Left hindlimb (tissue), 1 donor: Measurements from ENCODE around the gene FXYD7.
"Not testable (repeated sequence)": the region's sequence is repeated elsewhere in the genome, so short reads cannot be mapped to it uniquely, and the experiment has no call there.

Source experiments
- DNase-seq: peaks from one replicate; pipeline ENCODE4 v3.0.0-alpha.2; 2018

The FXYD7 gene

GRCh38 chr19:35146746-35147459 is 3.8 kb downstream of the FXYD7 start:
- DNase-seq: no peak

- DNase-seq: no peak
These were observed 6.4 kb downstream of the FXYD7 start for GRCh38 chr19:35149463-35149862.

- no peak for DNase-seq
These were observed 7.4 kb downstream of the FXYD7 start for GRCh38 chr19:35150445-35150844.

- no peak for DNase-seq
These were observed 8.4 kb downstream of the FXYD7 start for GRCh38 chr19:35151273-35152065.

- not testable (repeated sequence) for DNase-seq
These were observed 10.1 kb downstream of the FXYD7 start for GRCh38 chr19:35153129-35153522.

- DNase-seq: no peak
These were observed 10.9 kb downstream of the FXYD7 start for GRCh38 chr19:35153701-35154524.

- DNase-seq: no peak
These were observed 11.7 kb downstream of the FXYD7 start, which contains the start of gene FXYD5 for GRCh38 chr19:35154525-35155406. Gene FXYD5, plus strand, starts transcription at chr19:35154735. Its CDS starts 816 bp downstream, at chr19:35155551.

- DNase-seq: no peak
These were observed 12.4 kb downstream of the FXYD7 start for GRCh38 chr19:35155441-35155840.

- DNase-seq: no peak
These were observed 13.1 kb downstream of the FXYD7 start for GRCh38 chr19:35155981-35156672.

GRCh38 chr19:35156673-35157014 is 13.6 kb downstream of the FXYD7 start:
- DNase-seq: no peak

- no peak for DNase-seq
These were observed 14.4 kb downstream of the FXYD7 start for GRCh38 chr19:35157431-35157830.

GRCh38 chr19:35159606-35160005 is 16.6 kb downstream of the FXYD7 start:
- no peak for DNase-seq

GRCh38 chr19:35160629-35161433 is 17.8 kb downstream of the FXYD7 start:
- DNase-seq: no peak

- DNase-seq: no peak
These were observed 18.3 kb downstream of the FXYD7 start for GRCh38 chr19:35161434-35161743.

GRCh38 chr19:35162471-35163326 is 19.6 kb downstream of the FXYD7 start:
- no peak for DNase-seq

GRCh38 chr19:35164418-35164817 is 21.4 kb downstream of the FXYD7 start:
- DNase-seq: no peak

- no peak for DNase-seq
These were observed 22.4 kb downstream of the FXYD7 start for GRCh38 chr19:35165200-35166058.

GRCh38 chr19:35166100-35167063 is 23.3 kb downstream of the FXYD7 start:
- no peak for DNase-seq
